Mesothelial cell of epicardium (in vitro differentiated cells): Measurements from ENCODE around the gene ADPRH. TPM values are rescaled to one million over a fixed set of nuclear protein-coding genes. Genes with fewer than 3 reads are reported as not detected.

ENCODE experiments used
- DNase-seq, 2 experiments: peaks; one replicate each; pipeline ENCODE4 v3.0.0; 2021; ENCODE audit warnings: low spot score in 2 of 2; ENCODE audit not compliant: unreplicated experiment in 2 of 2
- H3K27ac Mint-ChIP-seq: 2 replicates; pipeline ENCODE4 v1.8.0; 2021; ENCODE audit warnings: mixed read lengths
- H3K27me3 Mint-ChIP-seq: 2 replicates; pipeline ENCODE4 v1.8.0; 2021; ENCODE audit warnings: low read depth, mixed read lengths
- H3K36me3 Mint-ChIP-seq: 2 replicates; pipeline ENCODE4 v1.8.0; 2021; ENCODE audit warnings: mixed read lengths
- H3K4me1 Mint-ChIP-seq: 2 replicates; pipeline ENCODE4 v1.8.0; 2021; ENCODE audit warnings: mixed read lengths
- H3K4me3 Mint-ChIP-seq: 2 replicates; pipeline ENCODE4 v1.8.0; 2021; ENCODE audit warnings: mild to moderate bottlenecking, moderate library complexity, mixed read lengths
- H3K9me3 Mint-ChIP-seq: 2 replicates; pipeline ENCODE4 v1.8.0; 2021; ENCODE audit warnings: mixed read lengths
- CTCF ChIP-seq: fragments of 200-600 bp; sonication (generic); IDR thresholded peaks from one replicate; pipeline ENCODE4 v1.5.0; 2021; ENCODE audit warnings: antibody characterized with exemption; ENCODE audit not compliant: unreplicated experiment
- total RNA-seq: library from RNA; stranded (reverse); gene quantifications from 3 replicates; pipeline ENCODE4 v1.2.1, GENCODE V29; 2021

ADPRH gene
- total RNA-seq, 1 donor from 2014 or later: 1.9 TPM

DNA sequence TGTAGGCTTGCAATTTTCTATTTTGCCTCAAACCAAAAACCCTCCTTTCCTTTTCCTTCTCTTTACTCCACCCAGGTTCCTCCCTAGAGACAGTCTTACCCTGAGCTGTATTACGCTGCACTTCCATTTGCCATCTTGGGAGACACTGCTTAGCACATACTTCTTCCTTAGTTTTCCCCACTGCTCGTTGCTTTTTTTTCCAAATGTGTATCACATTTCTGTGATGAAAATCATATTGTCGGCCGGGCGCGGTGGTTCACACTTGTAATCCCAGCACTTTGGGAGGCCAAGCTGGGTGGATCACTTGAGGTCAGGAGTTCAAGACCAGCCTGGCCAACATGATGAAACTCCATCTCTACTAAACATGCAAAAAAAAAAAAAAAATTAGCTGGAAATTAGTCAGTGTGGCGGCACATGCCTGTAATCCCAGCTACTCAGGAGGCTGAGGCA lies 51.6 kb downstream of the ADPRH start:
- Mint-ChIP-seq H3K4me1 (peaks cover 30% of the 10 kb centered on the region), H3K27ac (peak overlapping the region; percentile 91), H3K36me3 (no peaks in the 10 kb centered on the region), H3K9me3 (no peaks in the 10 kb centered on the region), H3K4me3 (no peak overlapping the region), H3K27me3 (no peaks in the 10 kb centered on the region)
- TF ChIP-seq CTCF: no peak
- no peak for DNase-seq

GRCh38 chr3:119631516-119631915 lies 52.2 kb downstream of the ADPRH start:
- Mint-ChIP-seq H3K4me3 (no peak overlapping the region), H3K27ac (peak overlapping the region; percentile 91), H3K9me3 (no peaks in the 10 kb centered on the region), H3K4me1 (peaks cover 32% of the 10 kb centered on the region), H3K36me3 (no peaks in the 10 kb centered on the region), H3K27me3 (no peaks in the 10 kb centered on the region)
- DNase-seq: no peak
- TF ChIP-seq CTCF: no peak

DNA sequence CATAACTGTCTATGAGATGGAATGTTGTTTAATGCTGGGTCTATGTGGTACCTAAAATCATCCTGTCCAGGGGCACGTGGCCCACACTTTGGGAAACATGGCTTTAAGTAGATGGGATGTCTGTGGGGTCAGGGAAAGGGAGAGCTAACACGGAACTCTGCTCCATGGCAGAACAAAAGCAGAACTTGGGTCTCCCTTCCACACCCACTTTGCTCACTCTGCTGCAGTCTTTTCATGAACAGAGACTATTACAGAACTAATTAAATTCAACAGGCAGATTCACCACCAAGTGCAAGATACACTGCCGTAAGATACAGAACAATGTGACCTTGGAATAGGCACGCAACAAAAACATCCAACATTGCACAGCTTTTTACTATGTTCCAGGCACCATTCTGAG lies 52.9 kb downstream of the ADPRH start:
- H3K9me3 Mint-ChIP-seq: no peaks in the 10 kb centered on the region
- no peak overlapping the region for H3K4me3 Mint-ChIP-seq
- no peak for TF ChIP-seq CTCF
- no peak for DNase-seq
- H3K36me3 Mint-ChIP-seq: no peaks in the 10 kb centered on the region
- peaks cover 32% of the 10 kb centered on the region for H3K4me1 Mint-ChIP-seq
- H3K27me3 Mint-ChIP-seq: no peaks in the 10 kb centered on the region
- peak overlapping the region; percentile 91 for H3K27ac Mint-ChIP-seq

DNA sequence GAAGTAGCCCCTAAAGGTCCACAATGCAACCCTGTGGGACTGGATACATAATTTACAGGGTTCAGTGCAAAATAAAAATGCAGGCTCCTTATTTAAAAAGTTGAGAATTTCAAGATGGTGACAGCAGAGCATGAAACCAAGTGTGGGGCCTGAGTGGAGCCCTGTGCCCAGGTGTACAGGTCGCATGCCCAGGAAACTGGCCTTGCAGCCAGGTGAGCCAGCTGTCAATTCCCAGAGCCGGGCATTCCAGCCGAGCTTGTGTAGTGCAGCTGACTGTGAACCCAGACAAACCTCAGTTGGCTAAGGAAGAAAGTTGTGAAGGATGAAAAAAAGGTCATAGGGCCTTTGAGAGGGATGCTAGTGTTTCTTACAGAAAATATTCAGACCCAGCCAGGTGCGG lies 53.5 kb downstream of the ADPRH start:
- no peaks in the 10 kb centered on the region for H3K36me3 Mint-ChIP-seq
- H3K27me3 Mint-ChIP-seq: no peaks in the 10 kb centered on the region
- no peak for DNase-seq
- no peak for TF ChIP-seq CTCF
- no peak overlapping the region for H3K4me3 Mint-ChIP-seq
- H3K27ac Mint-ChIP-seq: no peak overlapping the region
- no peaks in the 10 kb centered on the region for H3K9me3 Mint-ChIP-seq
- H3K4me1 Mint-ChIP-seq: peaks cover 36% of the 10 kb centered on the region

DNA sequence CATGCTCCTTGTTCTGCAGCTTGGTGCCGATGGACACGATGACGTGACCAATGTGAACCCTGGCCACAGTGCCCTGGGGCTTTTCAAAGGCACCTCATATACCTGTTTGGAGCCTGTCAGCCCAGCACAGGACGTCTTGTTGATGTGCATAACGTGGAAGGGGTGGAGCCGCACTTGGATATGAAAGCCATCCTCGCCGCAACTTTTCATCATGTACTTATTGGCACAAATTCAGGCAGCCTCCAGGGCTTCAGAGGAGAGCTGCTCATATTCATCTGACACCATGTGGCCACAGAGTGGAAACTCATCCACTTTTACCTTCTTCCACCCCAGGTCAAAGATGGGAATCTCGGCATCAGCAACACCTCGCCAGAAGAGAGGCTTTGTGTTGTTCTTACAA lies 56.4 kb downstream of the ADPRH start:
- H3K4me3 Mint-ChIP-seq: no peak overlapping the region
- no peak overlapping the region for H3K27ac Mint-ChIP-seq
- no peaks in the 10 kb centered on the region for H3K36me3 Mint-ChIP-seq
- no peak for TF ChIP-seq CTCF
- peaks cover 38% of the 10 kb centered on the region for H3K4me1 Mint-ChIP-seq
- DNase-seq: no peak
- no peaks in the 10 kb centered on the region for H3K9me3 Mint-ChIP-seq
- no peaks in the 10 kb centered on the region for H3K27me3 Mint-ChIP-seq

GRCh38 chr3:119636249-119636648 lies 57.0 kb downstream of the ADPRH start:
- Mint-ChIP-seq H3K4me3 (no peak overlapping the region), H3K36me3 (peaks cover under 1% of the 10 kb centered on the region), H3K27ac (no peak overlapping the region), H3K4me1 (peaks cover 33% of the 10 kb centered on the region), H3K27me3 (no peaks in the 10 kb centered on the region), H3K9me3 (no peaks in the 10 kb centered on the region)
- DNase-seq: no peak
- TF ChIP-seq CTCF: no peak
